Central memory CD8-positive, alpha-beta T cell (primary cell): ENCODE results near the gene CPSF2.

Experiments
- ATAC-seq: fragments of 150-1000 bp; cut with Tn5 transposase; replicated peaks from 2 replicates; pipeline ENCODE4 v1.10.0; 2022; ENCODE audit warnings: mild to moderate bottlenecking, moderate FRiP score, moderate number of reproducible peaks; ENCODE audit not compliant: poor library complexity, severe bottlenecking; ENCODE audit errors: extremely low read depth
- DNase-seq, 2 donors: peaks; one replicate each; pipeline ENCODE4 v3.0.0; 2021; ENCODE audit warnings: low spot score in 2 of 2
- H3K27ac Mint-ChIP-seq: one replicate; pipeline ENCODE4 v1.8.0; 2022; ENCODE audit warnings: low read depth, mild to moderate bottlenecking, moderate library complexity, mixed read lengths
- H3K27me3 Mint-ChIP-seq: one replicate; pipeline ENCODE4 v1.8.0; 2022; ENCODE audit warnings: mixed read lengths
- H3K36me3 Mint-ChIP-seq: one replicate; pipeline ENCODE4 v1.8.0; 2022; ENCODE audit warnings: mild to moderate bottlenecking, moderate library complexity, mixed read lengths; ENCODE audit not compliant: insufficient read depth
- H3K4me1 Mint-ChIP-seq: one replicate; pipeline ENCODE4 v1.8.0; 2022; ENCODE audit warnings: mixed read lengths
- H3K4me3 Mint-ChIP-seq: one replicate; pipeline ENCODE4 v1.8.0; 2022; ENCODE audit warnings: mild to moderate bottlenecking, moderate library complexity, mixed read lengths
- H3K9me3 Mint-ChIP-seq: one replicate; pipeline ENCODE4 v1.8.0; 2022; ENCODE audit warnings: mixed read lengths

CPSF2 gene

GRCh38 chr14:92121207-92121669 lies 531 bp upstream of the CPSF2 start:
- Mint-ChIP-seq H3K4me3 (peak overlapping the region; percentile 96), H3K27me3 (no peaks in the 10 kb centered on the region), H3K9me3 (no peaks in the 10 kb centered on the region), H3K27ac (peak overlapping the region; percentile 99), H3K4me1 (peaks cover 33% of the 10 kb centered on the region), H3K36me3 (peaks cover 26% of the 10 kb centered on the region)
- ATAC-seq (peak; percentile 31), DNase-seq (no peak)

- DNase-seq: no peak
- Mint-ChIP-seq H3K36me3 (peaks cover 25% of the 10 kb centered on the region), H3K4me3 (peak overlapping the region; percentile 96), H3K27ac (peak overlapping the region; percentile 99), H3K27me3 (no peaks in the 10 kb centered on the region), H3K9me3 (no peaks in the 10 kb centered on the region), H3K4me1 (peaks cover 39% of the 10 kb centered on the region)
- no peak for ATAC-seq
Observed at GRCh38 chr14:92122351-92122677, 545 bp downstream of the CPSF2 start.

GRCh38 chr14:92122761-92123160 lies 992 bp downstream of the CPSF2 start:
- Mint-ChIP-seq H3K27ac (peak overlapping the region; percentile 99), H3K27me3 (no peaks in the 10 kb centered on the region), H3K4me3 (peak overlapping the region; percentile 96), H3K9me3 (no peaks in the 10 kb centered on the region), H3K36me3 (peaks cover 24% of the 10 kb centered on the region), H3K4me1 (peaks cover 44% of the 10 kb centered on the region)
- ATAC-seq (no peak), DNase-seq (no peak)

GRCh38 chr14:92134456-92134855 lies 12.7 kb downstream of the CPSF2 start:
- peak overlapping the region; percentile 23 for H3K27ac Mint-ChIP-seq
- no peaks in the 10 kb centered on the region for H3K9me3 Mint-ChIP-seq
- H3K36me3 Mint-ChIP-seq: peaks cover 59% of the 10 kb centered on the region
- peaks cover 16% of the 10 kb centered on the region for H3K4me1 Mint-ChIP-seq
- no peaks in the 10 kb centered on the region for H3K27me3 Mint-ChIP-seq
- no peak for ATAC-seq
- no peak for DNase-seq
- H3K4me3 Mint-ChIP-seq: no peak overlapping the region

GRCh38 chr14:92135269-92135668 lies 13.5 kb downstream of the CPSF2 start:
- peaks cover 62% of the 10 kb centered on the region for H3K36me3 Mint-ChIP-seq
- no peaks in the 10 kb centered on the region for H3K9me3 Mint-ChIP-seq
- H3K4me3 Mint-ChIP-seq: no peak overlapping the region
- peaks cover 12% of the 10 kb centered on the region for H3K4me1 Mint-ChIP-seq
- DNase-seq (no peak), ATAC-seq (no peak)
- H3K27ac Mint-ChIP-seq: peak overlapping the region; percentile 23
- no peaks in the 10 kb centered on the region for H3K27me3 Mint-ChIP-seq

- peaks cover 60% of the 10 kb centered on the region for H3K36me3 Mint-ChIP-seq
- no peak for ATAC-seq
- H3K9me3 Mint-ChIP-seq: no peaks in the 10 kb centered on the region
- H3K27me3 Mint-ChIP-seq: no peaks in the 10 kb centered on the region
- no peak overlapping the region for H3K4me3 Mint-ChIP-seq
- peak overlapping the region; percentile 52 for H3K27ac Mint-ChIP-seq
- peaks cover 15% of the 10 kb centered on the region for H3K4me1 Mint-ChIP-seq
- no peak for DNase-seq
Observed at GRCh38 chr14:92143309-92143708, 21.5 kb downstream of the CPSF2 start.

GRCh38 chr14:92143962-92144361 lies 22.2 kb downstream of the CPSF2 start:
- Mint-ChIP-seq H3K27ac (no peak overlapping the region), H3K4me1 (peaks cover 15% of the 10 kb centered on the region), H3K36me3 (peaks cover 58% of the 10 kb centered on the region)

GRCh38 chr14:92144708-92145107 lies 22.9 kb downstream of the CPSF2 start:
- no peak overlapping the region for H3K27ac Mint-ChIP-seq
- no peak for ATAC-seq

More at GRCh38 chr14:92143962-92144361, 22.2 kb downstream of the CPSF2 start:
- Mint-ChIP-seq H3K4me3 (no peak overlapping the region), H3K27me3 (no peaks in the 10 kb centered on the region), H3K9me3 (no peaks in the 10 kb centered on the region)
- DNase-seq (no peak), ATAC-seq (no peak)

GRCh38 chr14:92153581-92153980 lies 31.8 kb downstream of the CPSF2 start:
- H3K36me3 Mint-ChIP-seq: peaks cover 58% of the 10 kb centered on the region
- H3K9me3 Mint-ChIP-seq: no peaks in the 10 kb centered on the region
- no peak for DNase-seq
- H3K4me3 Mint-ChIP-seq: no peak overlapping the region
- ATAC-seq: no peak
- no peaks in the 10 kb centered on the region for H3K4me1 Mint-ChIP-seq
- H3K27me3 Mint-ChIP-seq: no peaks in the 10 kb centered on the region
- H3K27ac Mint-ChIP-seq: no peak overlapping the region

More at GRCh38 chr14:92144708-92145107, 22.9 kb downstream of the CPSF2 start:
- no peak overlapping the region for H3K4me3 Mint-ChIP-seq
- no peaks in the 10 kb centered on the region for H3K9me3 Mint-ChIP-seq
- H3K36me3 Mint-ChIP-seq: peaks cover 55% of the 10 kb centered on the region
- no peaks in the 10 kb centered on the region for H3K27me3 Mint-ChIP-seq
- DNase-seq: no peak
- peaks cover 15% of the 10 kb centered on the region for H3K4me1 Mint-ChIP-seq

- ATAC-seq: no peak
- H3K4me3 Mint-ChIP-seq: no peak overlapping the region
- peaks cover 61% of the 10 kb centered on the region for H3K36me3 Mint-ChIP-seq
- no peaks in the 10 kb centered on the region for H3K4me1 Mint-ChIP-seq
- no peaks in the 10 kb centered on the region for H3K27me3 Mint-ChIP-seq
- DNase-seq: no peak
- H3K9me3 Mint-ChIP-seq: no peaks in the 10 kb centered on the region
- H3K27ac Mint-ChIP-seq: peak overlapping the region; percentile 46
Observed at GRCh38 chr14:92154283-92154942, 32.6 kb downstream of the CPSF2 start.

- H3K27me3 Mint-ChIP-seq: no peaks in the 10 kb centered on the region
- ATAC-seq: no peak
- H3K9me3 Mint-ChIP-seq: no peaks in the 10 kb centered on the region
- peaks cover 66% of the 10 kb centered on the region for H3K36me3 Mint-ChIP-seq
- no peak for DNase-seq
- no peak overlapping the region for H3K4me3 Mint-ChIP-seq
- no peaks in the 10 kb centered on the region for H3K4me1 Mint-ChIP-seq
- H3K27ac Mint-ChIP-seq: no peak overlapping the region
Observed at GRCh38 chr14:92160619-92161018, 38.9 kb downstream of the CPSF2 start.

GRCh38 chr14:92161521-92161920 lies 39.8 kb downstream of the CPSF2 start:
- Mint-ChIP-seq H3K4me1 (no peaks in the 10 kb centered on the region), H3K36me3 (peaks cover 58% of the 10 kb centered on the region), H3K27ac (no peak overlapping the region), H3K9me3 (no peaks in the 10 kb centered on the region), H3K4me3 (no peak overlapping the region), H3K27me3 (no peaks in the 10 kb centered on the region)
- ATAC-seq: no peak
- no peak for DNase-seq

GRCh38 chr14:92164958-92165357 lies 43.2 kb downstream of the CPSF2 start:
- Mint-ChIP-seq H3K36me3 (peaks cover 39% of the 10 kb centered on the region), H3K9me3 (no peaks in the 10 kb centered on the region), H3K4me1 (no peaks in the 10 kb centered on the region), H3K27ac (no peak overlapping the region), H3K27me3 (no peaks in the 10 kb centered on the region), H3K4me3 (no peak overlapping the region)
- DNase-seq (no peak), ATAC-seq (no peak)
